HG02840 (cell line): ENCODE data around the gene NLRP5.
"Not testable (repeated sequence)": the region's sequence is repeated elsewhere in the genome, so short reads cannot be mapped to it uniquely, and the experiment has no call there.

Experiments used
- ATAC-seq: cut with Tn5 transposase; IDR thresholded peaks from one replicate; pipeline ENCODE4 v1.9.1; 2021; ENCODE audit warnings: mild to moderate bottlenecking, moderate library complexity, moderate number of reproducible peaks; ENCODE audit not compliant: unreplicated experiment, low FRiP score

NLRP5 gene

GRCh38 chr19:55986487-55986886 is at the start of gene NLRP5:
Gene NLRP5, plus strand, starts transcription at chr19:55986775.
- ATAC-seq, result no peak

- no peak for ATAC-seq
Measured at GRCh38 chr19:55939206-55939605, 47.4 kb upstream of the NLRP5 start.

GRCh38 chr19:55940306-55940705 is 46.3 kb upstream of the NLRP5 start:
- no peak for ATAC-seq

- no peak for ATAC-seq
Measured at GRCh38 chr19:55947532-55947931, 39.0 kb upstream of the NLRP5 start, which contains the start of gene NLRP8. Gene NLRP8, plus strand, starts transcription at chr19:55947832.

- not testable (repeated sequence) for ATAC-seq
Measured at GRCh38 chr19:55950566-55950965, 36.0 kb upstream of the NLRP5 start.

GRCh38 chr19:55956431-55956830 is 30.1 kb upstream of the NLRP5 start:
- ATAC-seq, result no peak

- no peak for ATAC-seq
Measured at GRCh38 chr19:55958356-55958755, 28.2 kb upstream of the NLRP5 start.

- ATAC-seq, result no peak
Measured at GRCh38 chr19:55959996-55960675, 26.4 kb upstream of the NLRP5 start.

- no peak for ATAC-seq
Measured at GRCh38 chr19:55962186-55962585, 24.4 kb upstream of the NLRP5 start.

GRCh38 chr19:55973982-55974381 is 12.6 kb upstream of the NLRP5 start:
- ATAC-seq, result no peak

GRCh38 chr19:55980415-55980814 is 6.2 kb upstream of the NLRP5 start:
- ATAC-seq, result no peak

GRCh38 chr19:55985254-55985653 is 1.3 kb upstream of the NLRP5 start:
- no peak for ATAC-seq

- ATAC-seq, result no peak
Measured at GRCh38 chr19:55990831-55991230, 4.3 kb downstream of the NLRP5 start.

GRCh38 chr19:55993492-55993891 is 6.9 kb downstream of the NLRP5 start:
- no peak for ATAC-seq

GRCh38 chr19:56014765-56015164 is 28.2 kb downstream of the NLRP5 start:
- ATAC-seq, result no peak

GRCh38 chr19:56015756-56016155 is 29.2 kb downstream of the NLRP5 start:
- no peak for ATAC-seq

- ATAC-seq, result not testable (repeated sequence)
Measured at GRCh38 chr19:56019325-56019724, 32.8 kb downstream of the NLRP5 start.

GRCh38 chr19:56020355-56020975 is 33.9 kb downstream of the NLRP5 start:
- not testable (repeated sequence) for ATAC-seq

GRCh38 chr19:56026769-56027168 is 40.2 kb downstream of the NLRP5 start:
- no peak for ATAC-seq

GRCh38 chr19:56053596-56053995 is 67.0 kb downstream of the NLRP5 start:
- no peak for ATAC-seq

- ATAC-seq, result no peak
Measured at GRCh38 chr19:56066152-56067023, 79.8 kb downstream of the NLRP5 start.
